Muscle layer of colon (tissue), 2 donors: ENCODE results near the gene AFM.

ENCODE experiments used
- H3K27ac ChIP-seq: one replicate; pipeline ENCODE4 v1.7.0; 2013; ENCODE audit warnings: low read depth, mild to moderate bottlenecking, low read length, moderate library complexity
- H3K27me3 ChIP-seq, 2 donors: one replicate each; pipeline ENCODE4 v1.7.0; 2013; ENCODE audit warnings: low read length in 2 of 2, mild to moderate bottlenecking in 2 of 2; ENCODE audit not compliant: insufficient read depth in 2 of 2, control insufficient read depth in 1 of 2
- H3K36me3 ChIP-seq: one replicate; pipeline ENCODE4 v1.7.0; 2013; ENCODE audit warnings: mild to moderate bottlenecking, low read length; ENCODE audit not compliant: insufficient read depth
- H3K4me1 ChIP-seq: one replicate; pipeline ENCODE4 v1.7.0; 2013; ENCODE audit warnings: mild to moderate bottlenecking, low read length; ENCODE audit not compliant: insufficient read depth
- H3K4me3 ChIP-seq, 2 donors: one replicate each; pipeline ENCODE4 v1.7.0; 2013; ENCODE audit warnings: low read length in 2 of 2, low read depth in 1 of 2, mild to moderate bottlenecking in 1 of 2, moderate library complexity in 1 of 2
- H3K9ac ChIP-seq: one replicate; pipeline ENCODE4 v1.7.0; 2013; ENCODE audit warnings: low read length
- H3K9me3 ChIP-seq: one replicate; pipeline ENCODE4 v1.7.0; 2013; ENCODE audit warnings: mild to moderate bottlenecking, low read length
- donor health status: abdominal sarcoma.
- donor health status: Adenocarcinoma of cecum.

AFM gene, protein sequence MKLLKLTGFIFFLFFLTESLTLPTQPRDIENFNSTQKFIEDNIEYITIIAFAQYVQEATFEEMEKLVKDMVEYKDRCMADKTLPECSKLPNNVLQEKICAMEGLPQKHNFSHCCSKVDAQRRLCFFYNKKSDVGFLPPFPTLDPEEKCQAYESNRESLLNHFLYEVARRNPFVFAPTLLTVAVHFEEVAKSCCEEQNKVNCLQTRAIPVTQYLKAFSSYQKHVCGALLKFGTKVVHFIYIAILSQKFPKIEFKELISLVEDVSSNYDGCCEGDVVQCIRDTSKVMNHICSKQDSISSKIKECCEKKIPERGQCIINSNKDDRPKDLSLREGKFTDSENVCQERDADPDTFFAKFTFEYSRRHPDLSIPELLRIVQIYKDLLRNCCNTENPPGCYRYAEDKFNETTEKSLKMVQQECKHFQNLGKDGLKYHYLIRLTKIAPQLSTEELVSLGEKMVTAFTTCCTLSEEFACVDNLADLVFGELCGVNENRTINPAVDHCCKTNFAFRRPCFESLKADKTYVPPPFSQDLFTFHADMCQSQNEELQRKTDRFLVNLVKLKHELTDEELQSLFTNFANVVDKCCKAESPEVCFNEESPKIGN

DNA sequence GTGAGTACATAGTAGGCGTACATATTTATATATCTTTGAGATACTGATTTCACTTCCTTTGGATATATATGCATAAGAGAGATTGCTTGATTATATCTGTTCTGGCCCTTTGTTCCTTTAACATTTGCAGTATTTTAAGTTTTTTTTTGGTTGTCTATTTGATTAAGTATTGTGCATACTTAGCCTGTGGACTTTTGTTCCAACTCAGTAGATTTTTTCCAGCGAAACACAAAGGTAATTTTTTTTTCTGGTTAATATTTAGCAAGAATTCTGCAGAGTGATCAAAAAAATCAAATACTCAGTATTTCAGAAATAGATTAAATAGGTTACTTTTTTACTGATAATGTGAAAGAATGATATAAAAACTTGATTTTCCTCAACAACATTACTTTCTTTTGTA is at the start of gene AFM:
TSS of gene AFM (plus strand) at position 388 of the 400 bp plus-strand sequence. CDS start 31 bp downstream, outside the sequence.
- Histone ChIP-seq H3K9me3 (no peaks in the 10 kb centered on the region), H3K27ac (no peak within 1 kb of the TSS), H3K9ac (no peak within 1 kb of the TSS), H3K4me3 (no peak within 1 kb of the TSS), H3K27me3 (no peaks in the 10 kb centered on the region), H3K4me1 (no peaks in the 10 kb centered on the region), H3K36me3 (no peaks in the 10 kb centered on the region)

DNA sequence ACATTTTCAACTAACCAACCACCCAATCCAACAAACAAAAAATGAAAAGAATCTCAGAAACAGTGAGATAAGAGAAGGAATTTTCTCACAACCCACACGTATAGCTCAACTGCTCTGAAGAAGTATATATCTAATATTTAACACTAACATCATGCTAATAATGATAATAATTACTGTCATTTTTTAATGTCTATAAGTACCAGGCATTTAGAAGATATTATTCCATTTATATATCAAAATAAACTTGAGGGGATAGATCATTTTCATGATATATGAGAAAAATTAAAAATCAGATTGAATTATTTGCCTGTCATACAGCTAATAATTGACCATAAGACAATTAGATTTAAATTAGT is 49.8 kb upstream of the AFM start:
- H3K9me3 ChIP-seq: no peaks in the 10 kb centered on the region
- H3K27ac ChIP-seq: no peak overlapping the region
- no peaks in the 10 kb centered on the region for H3K27me3 ChIP-seq
- no peak overlapping the region for H3K9ac ChIP-seq
- no peak overlapping the region for H3K4me3 ChIP-seq
- no peaks in the 10 kb centered on the region for H3K36me3 ChIP-seq
- no peaks in the 10 kb centered on the region for H3K4me1 ChIP-seq

DNA sequence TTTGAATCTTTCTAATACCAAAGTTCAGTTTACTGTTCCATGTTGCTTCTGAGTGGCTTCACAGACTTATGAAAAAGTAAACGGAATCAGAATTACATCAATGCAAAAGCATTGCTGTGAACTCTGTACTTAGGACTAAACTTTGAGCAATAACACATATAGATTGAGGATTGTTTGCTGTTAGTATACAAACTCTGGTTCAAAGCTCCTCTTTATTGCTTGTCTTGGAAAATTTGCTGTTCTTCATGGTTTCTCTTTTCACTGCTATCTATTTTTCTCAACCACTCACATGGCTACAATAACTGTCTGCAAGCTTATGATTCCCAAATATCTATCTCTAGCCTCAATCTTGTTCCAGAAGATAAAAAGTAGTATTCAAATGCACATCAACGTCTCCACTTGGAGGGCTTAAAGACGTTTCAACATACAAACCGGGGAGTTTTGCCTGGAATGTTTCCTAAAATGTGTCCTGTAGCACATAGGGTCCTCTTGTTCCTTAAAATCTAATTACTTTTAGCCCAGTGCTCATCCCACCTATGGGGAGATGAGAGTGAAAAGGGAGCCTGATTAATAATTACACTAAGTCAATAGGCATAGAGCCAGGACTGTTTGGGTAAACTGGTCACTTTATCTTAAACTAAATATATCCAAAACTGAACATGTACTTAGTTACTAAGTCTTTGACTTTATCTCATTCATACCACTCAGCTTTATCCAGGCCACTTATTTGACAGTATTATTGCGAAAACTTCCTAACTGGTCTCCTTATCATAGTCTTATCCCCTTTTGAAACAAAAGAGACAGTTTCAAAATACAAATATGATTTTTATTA is 49.2 kb upstream of the AFM start:
- no peak overlapping the region for H3K27ac ChIP-seq

DNA sequence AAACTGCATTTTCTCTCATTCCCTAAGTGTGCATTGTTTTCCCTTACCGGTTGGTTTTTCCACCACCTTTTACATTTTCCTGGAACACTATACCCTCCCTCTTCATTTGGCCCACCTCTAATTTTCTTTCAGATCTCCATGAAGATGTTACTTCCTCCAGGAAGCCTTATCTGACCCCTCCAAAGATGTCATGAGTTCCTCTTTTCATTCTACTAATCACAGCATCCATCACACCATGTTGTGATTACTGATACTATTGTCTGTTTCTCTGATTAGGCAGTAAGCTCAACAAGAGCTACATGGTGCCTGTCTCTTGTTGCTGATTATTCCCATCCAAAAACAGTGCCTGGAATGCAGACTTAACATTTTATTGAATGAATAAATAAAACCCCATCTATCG is 48.4 kb upstream of the AFM start:
- no peaks in the 10 kb centered on the region for H3K36me3 ChIP-seq
- H3K4me1 ChIP-seq: no peaks in the 10 kb centered on the region
- no peaks in the 10 kb centered on the region for H3K9me3 ChIP-seq
- H3K9ac ChIP-seq: no peak overlapping the region
- H3K4me3 ChIP-seq: no peak overlapping the region
- no peak overlapping the region for H3K27ac ChIP-seq
- no peaks in the 10 kb centered on the region for H3K27me3 ChIP-seq

More for the DNA sequence above, 49.2 kb upstream of the AFM start:
- Histone ChIP-seq H3K27me3 (no peaks in the 10 kb centered on the region), H3K9ac (no peak overlapping the region), H3K9me3 (no peaks in the 10 kb centered on the region), H3K36me3 (no peaks in the 10 kb centered on the region), H3K4me3 (no peak overlapping the region), H3K4me1 (no peaks in the 10 kb centered on the region)

DNA sequence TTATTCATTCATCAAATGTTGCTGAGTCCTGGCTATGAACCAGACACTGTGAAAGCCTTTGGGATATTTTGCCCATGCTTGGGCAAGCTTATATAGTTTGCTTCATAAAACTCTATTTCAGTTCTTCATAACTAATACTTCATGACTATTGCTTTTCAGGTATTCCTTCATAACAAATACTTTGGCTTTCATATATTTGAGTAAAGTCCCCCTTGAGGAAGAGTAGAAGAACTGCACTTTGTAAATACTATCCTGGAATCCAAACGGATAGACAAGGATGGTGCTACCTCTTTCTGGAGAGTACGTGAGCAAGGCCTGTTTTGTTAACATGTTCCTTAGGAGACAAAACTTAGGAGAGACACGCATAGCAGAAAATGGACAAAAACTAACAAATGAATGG is 47.2 kb upstream of the AFM start:
- H3K36me3 ChIP-seq: no peaks in the 10 kb centered on the region
- no peak overlapping the region for H3K27ac ChIP-seq
- H3K27me3 ChIP-seq: no peaks in the 10 kb centered on the region
- H3K4me3 ChIP-seq: no peak overlapping the region
- H3K9me3 ChIP-seq: no peaks in the 10 kb centered on the region
- H3K4me1 ChIP-seq: no peaks in the 10 kb centered on the region
- H3K9ac ChIP-seq: no peak overlapping the region

DNA sequence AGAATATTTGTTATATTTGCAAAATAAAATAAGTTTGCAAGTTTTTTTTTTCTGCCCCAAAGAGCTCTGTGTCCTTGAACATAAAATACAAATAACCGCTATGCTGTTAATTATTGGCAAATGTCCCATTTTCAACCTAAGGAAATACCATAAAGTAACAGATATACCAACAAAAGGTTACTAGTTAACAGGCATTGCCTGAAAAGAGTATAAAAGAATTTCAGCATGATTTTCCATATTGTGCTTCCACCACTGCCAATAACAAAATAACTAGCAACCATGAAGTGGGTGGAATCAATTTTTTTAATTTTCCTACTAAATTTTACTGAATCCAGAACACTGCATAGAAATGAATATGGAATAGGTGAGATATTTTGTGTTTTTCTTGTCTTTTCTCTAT is 45.6 kb upstream of the AFM start, which contains the start of gene AFP:
TSS of gene AFP (plus strand) at position 238 of the 400 bp plus-strand sequence. CDS start at position 280, 42 bp downstream.
- Histone ChIP-seq H3K9ac (no peak within 1 kb of the TSS), H3K27ac (no peak within 1 kb of the TSS), H3K4me1 (no peaks in the 10 kb centered on the region), H3K27me3 (no peaks in the 10 kb centered on the region), H3K4me3 (no peak within 1 kb of the TSS), H3K9me3 (no peaks in the 10 kb centered on the region), H3K36me3 (no peaks in the 10 kb centered on the region)

DNA sequence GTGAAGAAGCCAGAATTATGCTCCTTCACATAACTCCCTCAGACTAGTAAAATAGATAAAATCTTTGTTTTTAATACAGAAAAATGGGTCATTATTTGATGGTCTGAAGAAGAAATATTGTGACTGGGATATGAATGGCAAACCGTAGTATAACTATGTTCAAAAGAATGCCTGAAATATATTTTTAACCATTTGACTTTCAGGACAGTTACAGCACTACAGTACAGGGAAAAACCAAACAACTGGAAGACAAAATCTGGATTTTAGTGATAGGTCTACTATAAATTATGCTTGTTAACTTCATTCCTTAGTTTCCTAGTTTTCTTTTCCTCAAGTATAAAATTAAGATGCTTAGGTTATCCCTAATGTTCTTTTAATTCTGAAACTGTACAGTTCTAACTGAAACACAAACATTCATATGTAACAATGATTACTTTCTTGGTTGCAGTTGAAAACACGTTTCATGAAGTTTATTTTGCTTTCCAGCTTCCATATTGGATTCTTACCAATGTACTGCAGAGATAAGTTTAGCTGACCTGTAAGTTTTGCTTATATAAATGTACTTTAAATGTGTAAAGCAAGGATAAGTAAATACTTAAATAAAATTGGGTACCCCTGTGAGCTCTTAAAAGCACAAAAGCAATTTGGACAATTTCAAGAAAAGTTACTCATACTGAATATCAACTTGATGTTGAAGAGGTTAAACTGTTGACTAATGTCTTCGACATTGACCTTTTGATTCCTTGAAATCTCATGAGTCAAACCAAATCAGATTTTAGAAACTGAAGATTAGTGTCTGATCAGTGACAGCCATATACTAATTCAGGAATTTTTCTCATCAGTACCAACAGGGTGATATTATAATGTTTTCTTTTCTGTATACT is 44.6 kb upstream of the AFM start:
- Histone ChIP-seq H3K9ac (no peak overlapping the region), H3K4me3 (no peak overlapping the region), H3K27ac (no peak overlapping the region), H3K36me3 (no peaks in the 10 kb centered on the region), H3K9me3 (no peaks in the 10 kb centered on the region), H3K4me1 (no peaks in the 10 kb centered on the region), H3K27me3 (no peaks in the 10 kb centered on the region)

DNA sequence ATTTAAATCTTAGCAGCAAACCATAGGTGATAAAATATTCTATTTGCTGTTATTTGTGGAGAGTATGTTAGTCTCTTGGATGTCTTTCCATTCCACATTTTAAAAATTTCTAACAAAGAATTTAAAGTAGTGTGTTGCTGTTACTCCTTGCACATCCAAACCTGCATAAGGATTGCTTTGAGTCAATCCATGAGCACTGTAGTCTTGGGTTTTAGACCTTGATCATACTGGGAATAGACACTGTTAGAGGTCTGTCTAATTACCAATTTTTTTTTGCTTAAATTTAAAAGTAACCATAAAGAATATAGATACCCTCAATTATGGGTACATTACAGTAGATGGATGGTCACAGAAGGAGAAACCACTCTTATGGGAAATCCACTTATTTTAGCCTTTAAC is 44.0 kb upstream of the AFM start:
- no peak overlapping the region for H3K4me3 ChIP-seq
- no peak overlapping the region for H3K27ac ChIP-seq
- H3K4me1 ChIP-seq: no peaks in the 10 kb centered on the region
- H3K36me3 ChIP-seq: no peaks in the 10 kb centered on the region
- no peaks in the 10 kb centered on the region for H3K9me3 ChIP-seq
- H3K9ac ChIP-seq: no peak overlapping the region
- H3K27me3 ChIP-seq: no peaks in the 10 kb centered on the region

DNA sequence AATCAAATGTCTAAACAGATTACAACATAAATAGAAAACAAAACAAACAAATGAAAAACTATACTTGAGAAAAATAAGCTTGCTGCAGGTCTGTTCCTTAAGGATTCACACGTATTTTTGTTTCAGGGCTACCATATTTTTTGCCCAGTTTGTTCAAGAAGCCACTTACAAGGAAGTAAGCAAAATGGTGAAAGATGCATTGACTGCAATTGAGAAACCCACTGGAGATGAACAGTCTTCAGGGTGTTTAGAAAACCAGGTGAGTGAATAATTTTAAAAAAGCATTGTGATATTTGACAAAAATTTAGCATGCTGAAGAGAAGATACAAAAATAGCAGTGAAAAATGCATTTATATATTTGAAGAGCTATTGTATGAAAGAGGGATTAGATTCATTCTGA is 43.5 kb upstream of the AFM start:
- H3K27me3 ChIP-seq: no peaks in the 10 kb centered on the region
- H3K27ac ChIP-seq: no peak overlapping the region
- no peak overlapping the region for H3K4me3 ChIP-seq
- no peaks in the 10 kb centered on the region for H3K4me1 ChIP-seq
- H3K9me3 ChIP-seq: no peaks in the 10 kb centered on the region
- H3K9ac ChIP-seq: no peak overlapping the region
- H3K36me3 ChIP-seq: no peaks in the 10 kb centered on the region

DNA sequence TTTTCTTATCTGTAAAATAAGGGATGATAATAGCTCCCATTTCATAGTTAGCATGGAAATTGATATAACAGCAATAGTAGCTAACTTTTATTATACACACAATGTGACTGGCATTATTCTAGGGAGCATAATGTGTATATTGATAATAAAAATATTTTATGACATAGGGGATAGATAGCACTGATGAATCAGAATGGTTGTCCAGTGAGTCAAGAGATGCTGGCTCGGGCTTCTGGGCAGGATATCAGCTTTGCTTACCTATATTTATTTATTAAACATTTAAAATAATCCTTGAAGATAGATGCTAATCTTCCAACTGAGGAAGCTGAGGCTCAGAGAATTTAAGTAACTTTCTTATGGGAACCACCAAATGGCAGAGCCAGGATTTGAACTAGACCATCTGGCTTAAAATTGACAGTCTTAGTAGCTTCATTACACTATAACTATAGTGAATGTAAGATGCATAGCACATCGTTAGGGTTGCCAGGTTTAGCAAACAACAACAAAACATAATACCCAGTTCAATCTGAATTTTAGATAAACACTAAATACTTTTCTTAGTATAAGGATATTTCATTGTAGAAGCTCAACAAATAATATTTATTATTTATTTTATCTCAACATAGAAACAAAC is 42.8 kb upstream of the AFM start:
- Histone ChIP-seq H3K9ac (no peak overlapping the region), H3K4me1 (no peaks in the 10 kb centered on the region), H3K9me3 (no peaks in the 10 kb centered on the region), H3K27ac (no peak overlapping the region), H3K4me3 (no peak overlapping the region), H3K27me3 (no peaks in the 10 kb centered on the region), H3K36me3 (no peaks in the 10 kb centered on the region)
